Duodenal mucosa (tissue), 2 donors: ENCODE data around the gene PCK1.

ENCODE experiments used
- H3K27ac ChIP-seq: one replicate; pipeline ENCODE4 v1.7.0; 2013; ENCODE audit warnings: low read depth, low read length
- H3K27me3 ChIP-seq, 2 donors: one replicate each; pipeline ENCODE4 v1.7.0; 2013; ENCODE audit warnings: low read length in 2 of 2, control low read depth in 1 of 2; ENCODE audit not compliant: insufficient read depth in 2 of 2, control insufficient read depth in 1 of 2
- H3K36me3 ChIP-seq, 2 donors: one replicate each; pipeline ENCODE4 v1.7.0; 2013; ENCODE audit warnings: low read length in 2 of 2, control low read depth in 1 of 2; ENCODE audit not compliant: insufficient read depth in 2 of 2, control insufficient read depth in 1 of 2
- H3K4me1 ChIP-seq, 2 donors: one replicate each; pipeline ENCODE4 v1.7.0; 2013; ENCODE audit warnings: low read length in 2 of 2, control low read depth in 1 of 2; ENCODE audit not compliant: insufficient read depth in 2 of 2, control insufficient read depth in 1 of 2
- H3K4me3 ChIP-seq, 2 donors: one replicate each; pipeline ENCODE4 v1.7.0; 2013; ENCODE audit warnings: low read length in 2 of 2, low read depth in 1 of 2
- H3K9ac ChIP-seq, 2 donors: one replicate each; pipeline ENCODE4 v1.7.0; 2013; ENCODE audit warnings: low read length in 2 of 2, low read depth in 1 of 2
- H3K9me3 ChIP-seq, 2 donors: one replicate each; pipeline ENCODE4 v1.7.0; 2013; ENCODE audit warnings: low read length in 2 of 2, control low read depth in 1 of 2; ENCODE audit not compliant: control insufficient read depth in 1 of 2

PCK1 gene

GRCh38 chr20:57595041-57596030 is 34.4 kb downstream of the PCK1 start:
- no peaks in the 10 kb centered on the region for H3K27me3 ChIP-seq
- peaks cover 25 to 31% of the 10 kb centered on the region in 2 donors for H3K4me1 ChIP-seq
- no peak overlapping the region for H3K4me3 ChIP-seq
- H3K36me3 ChIP-seq, result no peaks in the 10 kb centered on the region
- no peak overlapping the region for H3K9ac ChIP-seq
- H3K27ac ChIP-seq, result no peak overlapping the region
- H3K9me3 ChIP-seq, result no peaks in the 10 kb centered on the region

- Histone ChIP-seq H3K4me3 (no peak overlapping the region), H3K36me3 (no peaks in the 10 kb centered on the region), H3K9ac (peak overlapping the region in 1 of 2 donors; percentile 6), H3K9me3 (no peaks in the 10 kb centered on the region), H3K4me1 (peaks cover 20 to 33% of the 10 kb centered on the region in 2 donors), H3K27me3 (no peaks in the 10 kb centered on the region), H3K27ac (no peak overlapping the region)
These were observed 35.4 kb downstream of the PCK1 start for GRCh38 chr20:57596358-57596757.

- peaks cover 20 to 33% of the 10 kb centered on the region in 2 donors for H3K4me1 ChIP-seq
- no peaks in the 10 kb centered on the region for H3K36me3 ChIP-seq
- no peaks in the 10 kb centered on the region for H3K9me3 ChIP-seq
- no peak overlapping the region for H3K4me3 ChIP-seq
- no peaks in the 10 kb centered on the region for H3K27me3 ChIP-seq
- H3K9ac ChIP-seq, result peak overlapping the region; percentile 6 to 28
- H3K27ac ChIP-seq, result no peak overlapping the region
These were observed 36.4 kb downstream of the PCK1 start for GRCh38 chr20:57596998-57597939.

GRCh38 chr20:57598060-57598459 is 37.1 kb downstream of the PCK1 start:
- Histone ChIP-seq H3K4me1 (peaks cover 17 to 25% of the 10 kb centered on the region in 2 donors), H3K4me3 (no peak overlapping the region), H3K27ac (no peak overlapping the region), H3K9me3 (no peaks in the 10 kb centered on the region), H3K9ac (no peak overlapping the region), H3K36me3 (no peaks in the 10 kb centered on the region), H3K27me3 (no peaks in the 10 kb centered on the region)

GRCh38 chr20:57598491-57598890 is 37.6 kb downstream of the PCK1 start:
- H3K9me3 ChIP-seq, result no peaks in the 10 kb centered on the region
- H3K4me1 ChIP-seq, result peaks cover 17 to 21% of the 10 kb centered on the region in 2 donors
- no peaks in the 10 kb centered on the region for H3K27me3 ChIP-seq
- H3K36me3 ChIP-seq, result no peaks in the 10 kb centered on the region
- no peak overlapping the region for H3K27ac ChIP-seq
- H3K4me3 ChIP-seq, result no peak overlapping the region
- no peak overlapping the region for H3K9ac ChIP-seq

GRCh38 chr20:57600320-57601210 is 39.7 kb downstream of the PCK1 start:
- H3K27me3 ChIP-seq, result no peaks in the 10 kb centered on the region
- H3K4me3 ChIP-seq, result no peak overlapping the region
- no peaks in the 10 kb centered on the region for H3K36me3 ChIP-seq
- no peak overlapping the region for H3K27ac ChIP-seq
- H3K9me3 ChIP-seq, result no peaks in the 10 kb centered on the region
- no peak overlapping the region for H3K9ac ChIP-seq
- peaks cover 17 to 18% of the 10 kb centered on the region in 2 donors for H3K4me1 ChIP-seq

GRCh38 chr20:57601211-57601570 is 40.3 kb downstream of the PCK1 start:
- Histone ChIP-seq H3K4me1 (peaks cover 17 to 19% of the 10 kb centered on the region in 2 donors), H3K9me3 (no peaks in the 10 kb centered on the region), H3K36me3 (no peaks in the 10 kb centered on the region), H3K27me3 (no peaks in the 10 kb centered on the region), H3K9ac (no peak overlapping the region), H3K4me3 (no peak overlapping the region), H3K27ac (no peak overlapping the region)

GRCh38 chr20:57601737-57602136 is 40.8 kb downstream of the PCK1 start:
- H3K4me1 ChIP-seq, result peaks cover 17 to 19% of the 10 kb centered on the region in 2 donors
- H3K27me3 ChIP-seq, result no peaks in the 10 kb centered on the region
- H3K4me3 ChIP-seq, result no peak overlapping the region
- no peaks in the 10 kb centered on the region for H3K9me3 ChIP-seq
- no peak overlapping the region for H3K27ac ChIP-seq
- H3K36me3 ChIP-seq, result no peaks in the 10 kb centered on the region
- H3K9ac ChIP-seq, result no peak overlapping the region

GRCh38 chr20:57603120-57603519 is 42.2 kb downstream of the PCK1 start:
- Histone ChIP-seq H3K36me3 (no peaks in the 10 kb centered on the region), H3K4me3 (no peak overlapping the region), H3K27ac (no peak overlapping the region), H3K9me3 (no peaks in the 10 kb centered on the region), H3K27me3 (no peaks in the 10 kb centered on the region), H3K4me1 (peaks cover 17 to 19% of the 10 kb centered on the region in 2 donors), H3K9ac (no peak overlapping the region)
